HG02678 (cell line): ENCODE data around the gene RFC5.

Experiments used
- ATAC-seq: cut with Tn5 transposase; IDR thresholded peaks from one replicate; pipeline ENCODE4 v1.9.1; 2021; ENCODE audit warnings: mild to moderate bottlenecking, moderate library complexity; ENCODE audit not compliant: unreplicated experiment

The RFC5 gene

DNA sequence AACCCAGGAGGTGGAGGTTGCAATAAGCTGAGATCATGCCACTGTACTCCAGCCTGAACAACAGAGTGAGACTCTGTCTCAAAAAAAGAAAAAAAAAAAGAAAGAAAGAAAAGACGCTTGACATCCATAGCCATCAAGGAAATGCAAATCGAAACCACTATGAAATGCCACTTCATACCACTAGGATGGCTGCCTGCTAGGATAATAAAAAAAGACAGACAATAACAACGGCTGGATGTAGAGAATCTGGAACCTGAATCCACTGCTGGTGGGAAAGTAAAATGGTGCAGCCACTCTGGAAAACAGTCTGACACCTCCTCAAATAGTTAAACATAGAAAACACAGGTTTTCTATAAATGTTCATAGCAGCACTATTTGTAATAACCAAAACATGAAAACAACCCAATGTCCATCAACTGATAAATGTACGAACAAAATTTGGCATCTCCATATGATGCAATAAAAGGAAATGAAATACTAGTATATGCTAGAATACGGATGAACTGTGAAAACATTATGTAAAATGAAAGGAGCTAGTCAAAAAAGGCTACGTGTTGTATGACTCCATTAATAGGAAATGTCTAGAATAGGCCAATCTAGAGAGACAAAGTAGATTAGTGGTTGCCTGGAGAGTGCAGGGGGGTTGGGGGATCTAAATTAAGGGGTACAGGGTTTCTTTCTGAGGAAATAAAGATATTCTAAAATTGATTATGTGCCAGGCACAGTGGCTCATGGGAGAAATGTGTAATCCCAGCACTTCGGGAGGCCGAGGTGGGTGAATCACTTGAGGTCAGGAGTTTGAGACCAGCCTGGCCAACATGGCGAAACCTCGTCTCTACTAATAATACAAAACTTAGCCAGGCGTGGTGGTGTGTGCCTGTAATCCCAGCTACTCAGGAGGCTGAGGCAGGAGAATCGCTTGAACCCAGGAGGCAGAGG lies 34.7 kb downstream of the RFC5 start:
- ATAC-seq = no peak

DNA sequence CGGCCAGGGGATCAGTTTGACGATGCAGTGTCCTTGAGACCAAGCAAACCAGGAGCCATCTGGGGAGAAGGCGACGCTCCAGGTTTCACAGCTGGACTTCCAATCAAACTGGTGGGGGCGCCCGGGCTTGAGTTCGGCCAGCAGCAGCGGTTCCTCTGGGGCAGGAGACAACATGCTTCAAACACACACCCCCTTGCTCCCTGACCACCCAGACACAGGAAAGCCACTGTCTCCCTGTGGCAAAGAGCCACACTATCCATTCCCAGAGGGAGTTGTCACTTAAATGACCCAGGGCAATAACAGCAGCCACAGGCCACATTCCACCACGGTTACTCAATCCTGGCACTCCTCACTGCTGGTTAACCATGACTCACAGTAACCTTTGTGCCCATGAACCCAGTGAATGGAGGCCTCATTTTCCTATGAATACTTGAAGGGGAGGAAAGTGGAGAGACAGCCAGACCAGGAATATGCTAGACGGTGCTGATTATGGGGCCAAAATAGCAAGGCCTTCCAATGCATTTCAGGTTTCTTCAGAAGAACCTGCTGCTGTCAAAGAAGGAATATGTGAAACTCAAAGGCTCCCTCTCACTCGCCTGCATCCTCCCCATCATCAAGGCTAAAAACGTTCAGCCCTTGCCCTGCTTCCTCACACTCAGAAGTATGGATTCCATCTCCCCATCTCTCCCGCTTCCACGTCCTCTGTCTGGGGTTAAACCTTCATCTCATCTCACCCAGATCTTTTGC lies 36.0 kb downstream of the RFC5 start:
- ATAC-seq = no peak

DNA sequence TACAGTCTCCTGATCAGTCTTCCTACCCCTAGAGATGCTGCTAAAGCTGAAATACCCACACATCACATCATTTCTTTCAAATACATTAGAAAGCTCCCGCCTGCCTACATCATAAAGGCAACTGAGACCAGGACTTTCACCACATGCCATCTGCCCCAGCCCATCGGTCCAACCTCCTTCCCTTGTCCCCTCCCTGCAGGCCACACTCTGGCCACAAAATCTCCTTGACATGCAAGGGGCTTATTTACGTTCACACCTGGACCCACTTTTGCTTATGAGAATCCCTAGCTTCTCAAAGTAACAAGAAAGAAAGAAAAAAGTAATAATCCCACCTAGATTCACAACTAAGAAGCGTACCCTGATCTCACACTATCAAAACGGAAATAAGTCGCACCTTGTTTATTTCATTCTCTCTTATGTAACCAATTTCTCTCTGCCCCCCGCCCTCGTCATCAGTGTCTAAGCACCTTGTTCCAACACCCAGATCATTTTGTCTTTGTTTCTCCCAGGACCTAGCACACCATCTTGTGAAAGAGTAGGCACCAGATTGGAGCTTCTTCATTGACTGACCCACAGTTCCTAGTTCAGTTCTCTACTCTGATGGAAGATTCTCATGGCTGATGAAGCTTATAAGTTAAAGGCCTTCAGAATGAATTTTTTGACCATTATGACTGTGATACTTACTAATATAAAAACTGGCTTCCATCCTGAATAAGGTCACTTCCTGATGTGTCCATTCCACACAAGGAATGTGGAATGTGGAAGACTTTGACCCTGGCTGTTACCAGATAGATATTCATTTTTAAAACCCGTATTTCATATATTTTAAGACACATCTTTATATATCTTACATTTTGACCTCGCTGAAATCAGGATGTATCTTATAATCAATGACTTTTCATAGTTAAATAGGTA lies 36.8 kb downstream of the RFC5 start:
- no peak for ATAC-seq

DNA sequence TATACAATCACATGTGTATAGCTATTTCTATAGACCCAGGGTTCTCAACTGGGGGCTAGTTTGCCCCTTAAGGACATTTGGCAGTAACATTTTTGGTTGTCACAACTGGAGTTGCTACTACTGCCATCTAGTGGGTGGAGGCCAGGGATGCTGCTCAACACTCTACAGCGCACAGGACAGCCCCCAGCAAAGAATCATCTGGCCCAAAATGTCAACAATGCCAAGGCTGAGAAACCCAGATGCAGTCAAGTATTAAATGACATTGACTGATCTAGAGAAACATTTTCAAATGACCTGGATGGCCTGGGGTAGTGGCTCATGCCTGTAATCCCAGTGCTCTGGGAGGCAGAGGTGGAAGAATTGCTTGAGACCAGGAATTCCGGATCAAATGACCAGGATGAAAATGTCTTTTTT lies 38.6 kb downstream of the RFC5 start:
- ATAC-seq = peak; percentile 70

DNA sequence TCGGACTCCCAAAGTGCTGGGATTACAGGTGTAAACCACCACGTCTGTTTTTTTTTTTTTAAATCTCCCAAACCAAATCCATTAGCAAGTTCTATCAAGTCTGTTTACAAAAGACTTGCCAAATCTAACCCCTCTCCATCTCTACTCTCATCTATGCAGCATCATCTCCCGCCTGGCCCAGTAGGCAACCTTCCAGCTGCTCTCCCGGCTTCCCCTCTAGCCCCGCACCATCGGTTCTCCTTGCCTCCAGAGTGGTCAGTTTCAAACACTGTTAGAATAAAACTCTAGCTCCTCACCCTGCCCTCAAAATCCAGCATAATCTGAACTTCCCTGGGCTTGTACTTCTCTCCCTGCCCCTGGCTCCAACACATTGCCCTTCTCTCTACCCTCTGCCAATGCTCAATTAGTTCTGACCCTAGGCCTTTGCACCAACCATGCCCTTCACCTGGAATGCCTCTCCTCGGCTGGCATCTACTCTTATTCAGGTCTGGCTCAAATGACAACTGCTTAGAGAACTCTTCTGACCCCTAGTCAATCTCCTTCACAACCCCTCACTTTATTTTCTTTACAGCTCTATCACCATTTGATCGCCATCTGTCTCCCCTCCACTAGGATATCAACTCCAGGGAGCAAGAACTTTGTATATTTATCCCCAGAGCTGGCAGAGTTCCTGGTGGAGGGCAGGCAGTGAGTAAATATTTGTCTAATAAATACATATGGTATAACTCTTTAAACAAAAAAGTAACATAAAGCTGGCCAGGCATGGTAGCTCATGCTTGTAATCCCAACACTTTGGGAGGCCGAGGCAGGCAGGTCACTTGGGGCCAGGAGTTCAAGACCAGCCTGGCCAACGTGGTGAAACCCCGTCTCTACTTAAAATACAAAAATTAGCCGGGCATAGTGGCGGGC lies 39.6 kb downstream of the RFC5 start:
- ATAC-seq = no peak

DNA sequence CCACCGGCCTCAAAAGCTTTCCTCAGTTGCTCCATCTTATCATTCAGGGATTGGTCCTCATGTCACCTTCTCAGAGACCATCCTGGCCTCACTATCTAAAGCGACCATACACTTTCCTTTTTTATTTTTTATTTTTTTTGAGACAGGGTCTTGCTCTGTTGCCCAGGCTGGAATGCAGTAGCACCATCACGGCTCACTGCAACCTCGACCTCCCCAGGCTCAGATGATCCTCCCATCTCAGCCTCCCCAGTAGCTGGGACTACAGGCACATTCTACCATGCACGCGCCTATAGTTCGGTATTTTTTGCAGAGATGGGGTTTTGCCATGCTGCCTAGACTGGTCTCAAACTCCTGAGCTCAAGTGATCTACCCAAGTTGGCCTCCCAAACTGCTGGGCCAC lies 41.7 kb downstream of the RFC5 start:
- ATAC-seq = no peak

DNA sequence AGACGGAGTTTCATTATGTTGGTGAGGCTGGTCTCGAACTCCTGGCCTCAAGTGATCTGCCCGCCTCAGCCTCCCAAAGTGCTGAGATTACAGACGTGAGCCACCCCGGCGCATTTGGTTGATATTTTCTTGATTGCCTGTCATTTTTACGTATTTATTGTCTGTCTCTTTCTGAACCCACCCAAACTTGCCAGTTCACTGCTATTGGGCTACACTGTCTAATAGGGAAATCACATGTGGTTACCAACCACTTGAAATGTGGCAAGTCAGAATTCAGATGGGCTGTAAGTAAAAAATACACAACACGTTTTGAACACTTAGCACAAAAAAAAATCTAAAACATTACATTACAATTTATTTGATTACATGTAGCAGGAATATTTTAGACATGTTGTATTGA lies 42.4 kb downstream of the RFC5 start:
- no peak for ATAC-seq

DNA sequence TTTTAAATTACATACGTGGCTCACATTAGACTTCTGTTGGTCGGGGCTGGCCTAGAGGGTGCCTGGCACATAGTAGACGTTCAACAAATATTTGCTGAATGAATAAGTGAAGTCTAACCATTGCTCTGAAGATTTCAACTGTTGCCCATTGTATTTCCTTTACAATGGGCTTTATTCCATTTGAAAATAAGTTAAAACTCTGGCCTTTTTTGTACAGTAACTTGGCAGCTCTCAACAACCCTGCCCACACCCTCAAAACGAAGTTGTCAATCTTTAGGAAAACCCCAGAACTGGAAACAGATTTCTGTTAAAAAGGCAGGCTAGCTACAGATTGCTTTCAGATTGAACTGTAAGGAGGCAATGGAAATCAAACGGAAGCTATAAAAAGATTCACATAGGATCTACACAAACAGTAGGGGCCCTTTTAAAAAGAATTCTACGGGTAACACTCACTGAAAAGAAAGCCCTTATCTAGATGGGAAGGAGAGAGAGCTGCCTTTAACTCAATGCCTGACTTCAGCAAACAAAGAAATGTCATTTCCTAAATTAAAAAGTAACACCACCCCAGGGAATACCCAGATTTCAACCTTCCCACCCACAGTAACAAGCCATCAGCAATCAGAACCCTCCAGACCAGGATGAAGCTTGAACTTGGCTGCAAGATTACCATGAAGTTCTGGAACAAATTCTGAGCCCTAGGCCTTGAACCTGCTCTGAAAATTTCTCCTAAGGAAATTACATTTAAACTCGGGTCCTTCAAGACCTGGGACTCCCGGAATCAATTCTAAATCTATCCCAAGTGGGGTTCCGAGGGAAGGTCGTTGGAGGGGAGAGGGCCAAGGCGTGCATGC lies 43.1 kb downstream of the RFC5 start:
- no peak for ATAC-seq

DNA sequence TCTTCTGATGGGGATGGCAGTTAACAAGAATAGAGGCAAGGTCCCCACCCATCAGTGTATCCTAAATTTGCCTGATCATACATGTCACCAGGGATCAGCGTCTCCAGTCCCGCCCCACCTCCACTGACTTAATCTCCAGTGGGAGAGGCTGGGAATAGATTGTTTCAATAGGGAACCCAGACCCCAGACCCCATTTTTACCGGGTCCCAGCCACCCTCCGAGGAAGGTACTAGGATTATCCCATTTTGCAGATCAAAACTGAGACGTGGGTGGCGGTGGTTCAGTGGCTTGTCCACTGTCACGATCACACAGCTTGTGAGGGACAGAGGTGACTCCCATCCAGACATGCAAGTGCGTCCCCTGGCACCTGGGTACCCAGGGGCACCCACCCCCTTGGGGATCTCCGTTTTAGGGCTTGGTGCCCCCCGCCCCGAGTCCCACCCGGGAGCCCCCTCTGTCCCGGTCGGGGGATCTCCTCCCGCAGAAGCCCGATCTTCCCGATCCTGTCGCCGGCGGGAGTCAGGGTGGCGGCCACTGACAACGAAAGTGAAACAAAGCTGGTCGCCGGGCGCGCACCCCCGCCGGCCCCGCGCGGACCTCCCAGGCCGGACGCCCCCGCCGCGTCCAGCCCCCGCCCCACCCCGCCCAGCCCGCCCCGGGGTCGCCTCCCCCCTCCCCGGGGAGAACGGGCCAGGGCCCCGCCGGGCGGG lies 44.0 kb downstream of the RFC5 start:
- peak; percentile 39 for ATAC-seq

DNA sequence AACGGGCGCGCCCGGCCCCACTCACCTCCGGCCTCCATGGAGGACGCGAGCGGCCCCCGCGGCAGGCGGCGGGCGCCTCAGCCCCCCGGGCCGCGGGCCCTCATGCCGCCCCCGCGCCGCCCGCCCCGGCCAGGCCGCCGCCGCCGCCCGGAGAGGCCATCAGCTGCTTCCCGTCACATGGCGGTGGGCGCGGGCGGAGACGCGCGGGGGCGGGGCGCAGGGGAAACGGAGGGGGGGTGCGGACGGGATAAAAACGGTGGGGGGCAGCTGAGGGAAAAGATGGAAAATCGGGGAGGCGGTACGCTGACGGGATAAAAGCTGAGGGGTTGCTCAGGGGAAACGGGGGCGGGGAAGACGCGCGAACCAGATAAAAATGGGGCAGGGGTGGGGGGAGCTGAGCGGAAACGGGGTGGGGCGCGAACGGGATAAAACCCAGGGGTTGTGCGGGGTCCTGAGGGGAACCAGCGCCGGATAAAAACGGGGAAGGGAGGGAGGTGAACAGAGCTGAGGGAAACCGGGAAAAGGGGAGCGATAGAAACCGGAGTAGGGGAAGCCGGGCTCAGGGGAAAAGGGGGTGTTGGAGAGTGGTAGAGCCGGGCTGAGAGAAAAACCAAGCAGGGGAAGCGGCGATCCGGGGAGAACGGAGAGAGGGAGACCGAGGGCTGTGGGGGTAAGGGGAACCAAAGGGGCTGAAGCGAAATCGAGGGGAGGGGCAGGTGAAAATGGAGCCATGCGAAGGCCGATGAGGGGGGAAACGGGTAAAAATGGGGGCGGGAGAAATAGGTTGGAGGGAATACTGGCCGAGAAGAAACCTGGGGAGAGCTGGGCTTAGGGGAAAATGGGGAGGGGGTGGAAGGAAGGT lies 44.7 kb downstream of the RFC5 start, which contains the start of gene WSB2:
WSB2 (minus strand) TSS at position 169 of the 862 bp plus-strand sequence; CDS start at position 38, 131 bp downstream.
- ATAC-seq = peak; percentile 46

DNA sequence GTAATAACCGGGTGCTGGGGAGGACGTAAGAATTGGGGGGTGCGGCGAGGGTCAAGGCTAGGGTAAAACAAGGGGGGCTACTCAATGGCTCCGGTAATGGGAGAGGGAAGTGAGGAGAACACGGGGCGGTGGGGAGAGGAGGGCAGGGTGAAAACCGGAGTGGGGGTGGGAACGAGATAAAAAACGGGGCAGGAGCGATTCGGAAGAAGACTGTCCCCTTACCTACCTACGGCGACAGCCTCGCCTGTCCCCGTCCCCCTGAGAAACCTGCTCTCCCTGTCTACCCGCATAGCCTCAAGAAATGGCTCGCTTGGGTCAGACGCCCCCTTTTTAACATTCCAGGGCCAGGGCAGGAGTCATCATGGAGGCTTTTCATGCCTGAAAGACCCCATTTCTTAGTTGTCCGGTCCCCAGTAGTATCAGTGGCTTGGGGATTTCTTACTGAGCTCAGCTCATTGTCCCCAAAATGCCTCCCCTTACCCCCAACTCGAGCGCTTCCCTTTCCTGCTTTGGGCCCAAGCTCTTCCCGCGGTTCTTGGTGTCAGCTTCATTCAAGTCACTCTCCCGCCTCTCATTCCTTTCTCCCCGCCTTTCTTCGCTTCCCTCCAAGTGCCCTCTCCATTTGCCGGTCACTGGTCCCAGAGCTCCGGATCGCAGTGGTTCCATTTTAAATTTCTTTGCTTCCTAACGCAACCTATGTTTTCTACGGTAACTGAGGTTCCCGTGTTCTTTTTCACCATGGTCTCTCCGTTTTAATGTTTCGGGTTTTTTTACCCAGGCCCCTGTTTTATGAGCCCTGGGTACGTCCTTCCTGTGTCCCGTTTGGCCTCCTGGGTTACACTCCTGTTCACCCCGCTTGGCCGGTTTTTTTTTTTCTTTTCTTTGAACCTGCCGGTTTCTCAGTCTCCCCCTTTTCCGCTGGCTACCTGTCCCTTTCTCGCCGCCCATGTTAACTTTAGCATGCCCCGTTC lies 45.7 kb downstream of the RFC5 start:
- ATAC-seq = no peak

DNA sequence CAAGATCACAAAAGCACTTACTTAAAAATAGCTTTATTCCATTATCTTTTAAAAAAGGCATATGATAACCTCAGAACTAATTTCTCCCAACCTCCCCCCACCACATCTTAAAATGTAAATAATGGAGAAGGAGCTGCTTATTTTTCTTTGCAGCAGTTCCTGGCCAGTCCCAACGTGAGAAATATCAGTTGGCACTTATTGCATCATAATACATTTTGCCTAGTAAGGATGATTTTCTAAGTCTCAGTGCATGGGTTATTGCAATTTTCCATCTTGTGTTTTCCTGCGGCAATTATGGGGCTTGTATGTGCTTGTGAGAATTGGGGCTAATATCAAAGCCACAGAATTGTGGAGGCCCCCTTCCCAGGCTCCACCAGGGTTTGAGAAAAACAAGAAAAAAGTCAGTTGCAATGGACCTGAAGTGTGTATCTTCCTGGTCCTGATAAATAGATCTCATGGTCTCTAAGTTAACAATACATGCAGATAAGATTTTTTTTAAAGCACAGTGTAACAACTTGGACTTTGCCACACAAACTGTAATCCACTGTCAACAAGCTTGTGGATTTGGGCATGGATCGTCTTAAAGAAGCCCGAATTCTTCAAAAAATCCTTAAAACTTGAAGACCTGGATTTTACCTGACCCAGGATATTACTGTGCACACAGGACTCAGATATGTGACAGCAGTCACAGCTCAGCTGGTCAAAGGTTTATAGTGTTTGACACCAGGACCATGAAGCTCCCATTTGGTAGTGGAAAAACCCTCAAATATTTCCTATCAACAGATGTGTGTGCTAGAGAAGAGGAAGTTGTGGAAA lies 47.3 kb downstream of the RFC5 start:
- no peak for ATAC-seq

DNA sequence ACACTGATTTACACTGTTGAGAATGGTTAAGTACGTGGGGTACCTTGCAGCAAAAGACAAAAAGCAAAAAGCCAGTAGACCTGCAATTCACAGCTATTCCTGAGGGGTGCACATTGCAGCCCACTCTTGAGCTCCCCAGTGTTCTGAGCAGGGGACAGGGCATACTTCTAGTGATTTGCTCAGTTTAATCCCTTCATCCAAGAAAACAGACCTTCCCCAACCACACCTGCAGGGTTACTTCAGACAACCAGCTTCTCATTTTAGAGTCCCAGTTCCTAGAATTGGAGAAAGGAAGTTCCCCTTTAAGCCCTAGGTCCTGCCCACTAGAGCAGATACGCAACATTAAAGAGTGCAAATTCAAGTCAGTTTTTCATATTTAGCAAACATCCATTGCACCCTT lies 48.1 kb downstream of the RFC5 start:
- ATAC-seq = no peak

DNA sequence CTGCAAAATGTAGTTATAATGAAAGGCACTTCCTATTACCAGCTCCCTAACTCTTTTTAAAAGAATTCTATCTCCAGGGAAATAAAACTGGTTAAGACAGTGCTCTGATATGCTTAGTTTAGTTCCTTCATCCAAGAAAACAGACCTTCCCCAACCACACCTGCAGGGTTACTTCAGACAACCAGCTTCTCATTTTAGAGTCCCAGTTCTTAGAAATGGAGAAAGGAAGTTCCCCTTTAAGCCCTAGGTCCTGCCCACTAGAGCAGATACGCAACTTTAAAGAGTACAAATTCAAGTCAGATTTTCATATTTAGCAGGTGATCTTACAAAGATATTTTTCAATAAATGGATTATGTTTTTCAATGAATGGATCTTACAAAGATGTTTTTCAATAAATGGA lies 48.9 kb downstream of the RFC5 start:
- ATAC-seq = no peak

DNA sequence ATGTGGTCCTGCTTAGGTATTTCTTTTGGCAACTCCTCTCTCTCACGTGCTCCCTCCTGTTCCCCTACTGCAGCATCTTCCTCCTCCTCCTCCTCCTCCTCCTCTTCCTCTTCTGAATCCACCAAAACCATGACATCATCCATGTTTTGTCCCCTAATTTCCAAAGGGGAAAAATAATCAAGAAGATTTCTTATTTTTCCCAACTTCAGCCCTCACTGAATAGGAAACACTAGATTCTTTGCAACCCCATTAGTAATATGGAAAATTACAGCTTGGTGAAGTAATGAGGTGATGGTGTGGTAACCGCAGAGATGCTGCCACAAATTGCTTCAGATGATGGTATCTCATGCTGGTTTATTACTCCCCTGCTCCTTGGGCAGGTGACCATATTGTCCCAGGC lies 51.9 kb downstream of the RFC5 start:
- ATAC-seq = no peak
